Astrocyte of the spinal cord (primary cell): ENCODE results near the gene STK35.

ENCODE experiments used
- DNase-seq: peaks from one replicate; pipeline ENCODE4 v3.0.0; 2011; ENCODE audit warnings: low read depth, low spot score
- H3K4me3 ChIP-seq: 2 replicates; pipeline ENCODE4 v1.5.1; 2011; ENCODE audit warnings: low read depth, mild to moderate bottlenecking, low read length, moderate library complexity
- in situ Hi-C: cut with HindIII; loops from 2 replicates; pipeline ENCODE4 v1.10.0; 2017; ENCODE audit warnings: low sequenced_read_pairs
- TF ChIP-seq, protein P1 (sequence below): IDR thresholded peaks from 2 replicates; pipeline ENCODE4 v1.5.1; 2012; ENCODE audit warnings: low read depth, mild to moderate bottlenecking, low read length, inconsistent platforms

STK35 gene

DNA sequence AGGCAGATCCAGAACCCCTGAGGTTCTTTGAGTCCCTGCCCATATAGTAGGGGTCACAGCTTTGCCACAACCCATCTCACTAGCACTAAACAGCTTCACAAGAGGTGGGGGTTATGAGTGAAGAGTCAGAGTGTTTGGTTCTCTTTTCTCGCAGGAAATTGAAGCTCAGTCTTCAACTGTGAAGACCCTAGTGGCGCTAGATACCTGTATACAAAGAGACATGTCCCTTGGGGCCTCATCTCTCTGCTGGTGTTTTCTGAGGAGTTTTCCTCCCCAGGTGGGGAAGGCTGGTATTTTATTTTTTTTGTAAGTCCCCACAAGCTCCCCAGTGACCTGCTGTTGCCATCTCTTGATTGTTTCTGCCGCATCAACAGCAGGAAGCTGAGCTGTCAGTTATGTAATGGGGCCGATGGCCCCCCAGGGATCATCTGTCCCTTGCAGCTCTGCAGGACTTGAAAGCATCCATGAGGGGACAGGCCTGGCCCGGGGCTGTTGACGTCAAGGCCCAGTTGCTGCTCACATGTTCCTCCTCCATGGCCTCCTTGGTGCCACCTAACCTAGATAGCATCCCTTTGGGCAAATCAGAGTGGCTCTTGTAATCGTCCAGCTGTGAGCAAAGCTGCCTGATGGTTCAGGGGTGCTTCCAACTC, 23.1 kb downstream of the STK35 start:
- TF ChIP-seq, protein P1, sequence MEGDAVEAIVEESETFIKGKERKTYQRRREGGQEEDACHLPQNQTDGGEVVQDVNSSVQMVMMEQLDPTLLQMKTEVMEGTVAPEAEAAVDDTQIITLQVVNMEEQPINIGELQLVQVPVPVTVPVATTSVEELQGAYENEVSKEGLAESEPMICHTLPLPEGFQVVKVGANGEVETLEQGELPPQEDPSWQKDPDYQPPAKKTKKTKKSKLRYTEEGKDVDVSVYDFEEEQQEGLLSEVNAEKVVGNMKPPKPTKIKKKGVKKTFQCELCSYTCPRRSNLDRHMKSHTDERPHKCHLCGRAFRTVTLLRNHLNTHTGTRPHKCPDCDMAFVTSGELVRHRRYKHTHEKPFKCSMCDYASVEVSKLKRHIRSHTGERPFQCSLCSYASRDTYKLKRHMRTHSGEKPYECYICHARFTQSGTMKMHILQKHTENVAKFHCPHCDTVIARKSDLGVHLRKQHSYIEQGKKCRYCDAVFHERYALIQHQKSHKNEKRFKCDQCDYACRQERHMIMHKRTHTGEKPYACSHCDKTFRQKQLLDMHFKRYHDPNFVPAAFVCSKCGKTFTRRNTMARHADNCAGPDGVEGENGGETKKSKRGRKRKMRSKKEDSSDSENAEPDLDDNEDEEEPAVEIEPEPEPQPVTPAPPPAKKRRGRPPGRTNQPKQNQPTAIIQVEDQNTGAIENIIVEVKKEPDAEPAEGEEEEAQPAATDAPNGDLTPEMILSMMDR, result no peak
- no peak overlapping the region for H3K4me3 ChIP-seq
- no peak for DNase-seq
- in situ Hi-C loops, result no loop called here

DNA sequence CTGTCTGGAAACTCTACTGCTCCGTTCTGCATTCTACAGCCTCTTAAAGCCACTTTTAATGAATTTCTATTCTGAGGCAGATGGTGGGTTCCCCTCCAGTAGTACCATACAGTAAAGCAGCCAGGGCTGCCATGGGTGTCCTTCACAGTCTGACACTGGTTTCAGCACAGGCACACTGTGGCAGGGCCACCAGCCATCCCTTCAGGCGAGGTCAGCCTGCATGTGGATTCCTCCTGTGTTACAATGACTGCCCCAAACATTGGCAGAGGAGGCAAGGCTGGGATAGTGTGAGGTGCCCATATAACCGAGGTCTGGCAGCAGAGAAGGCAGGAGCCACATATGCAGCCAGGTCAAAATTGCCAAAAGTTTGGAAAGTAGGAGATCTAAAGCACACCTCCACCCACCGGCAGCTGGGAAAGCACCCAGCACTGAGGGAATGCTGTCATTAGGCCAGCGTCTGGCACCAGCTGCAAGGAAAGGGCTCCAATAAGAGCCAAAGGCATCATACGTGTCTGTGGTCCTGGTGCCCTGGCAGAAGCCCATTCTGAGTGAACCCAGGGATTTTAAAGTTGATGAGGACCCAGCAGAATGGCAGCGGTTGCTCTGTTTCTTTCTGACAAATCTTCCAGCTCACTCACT, 24.0 kb downstream of the STK35 start:
- in situ Hi-C loops, result no loop called here
- H3K4me3 ChIP-seq, result no peak overlapping the region
- TF ChIP-seq, protein P1, result no peak
- DNase-seq, result no peak

DNA sequence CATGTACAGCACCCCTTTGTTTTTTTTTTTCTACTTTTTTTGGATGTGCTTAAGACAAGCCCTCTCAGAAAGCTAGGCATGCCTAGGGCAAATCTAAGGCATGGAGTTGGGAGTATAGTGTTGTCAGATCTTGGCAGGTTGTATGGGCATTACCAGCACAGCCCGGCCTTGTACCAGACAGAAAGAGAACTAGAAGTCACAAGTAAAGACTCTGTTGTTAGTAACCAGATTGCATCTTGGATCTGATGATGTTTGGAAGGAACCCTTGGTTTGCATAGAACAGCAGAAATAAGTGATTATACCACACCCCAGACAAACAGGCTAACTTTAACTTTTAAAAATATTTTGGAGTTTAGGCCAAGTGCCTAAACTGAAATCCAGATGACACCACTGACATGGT, 25.6 kb downstream of the STK35 start:
- in situ Hi-C loops, result no loop called here
- H3K4me3 ChIP-seq, result no peak overlapping the region
- no peak for DNase-seq
- TF ChIP-seq, protein P1, result no peak

DNA sequence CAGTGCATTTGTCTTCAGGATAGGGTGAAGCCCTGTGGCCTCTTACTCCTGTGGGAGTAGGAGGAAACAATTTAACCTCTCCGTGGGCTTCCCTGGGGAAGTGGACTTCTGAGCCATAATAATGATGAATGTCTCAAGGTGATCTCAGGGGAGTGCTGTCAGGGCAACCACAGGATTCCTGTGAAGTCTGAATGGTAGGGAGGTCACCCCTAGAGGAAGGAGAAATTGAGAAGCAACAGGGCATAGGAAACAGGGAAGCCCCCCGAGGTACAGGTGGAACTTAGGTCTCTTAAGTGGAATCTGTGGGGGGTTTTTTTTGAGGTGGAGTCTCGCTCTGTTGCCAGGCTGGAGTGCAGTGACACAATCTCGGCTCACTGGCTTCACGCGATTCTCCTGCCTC, 26.9 kb downstream of the STK35 start:
- no peak for DNase-seq
- TF ChIP-seq, protein P1, result no peak
- H3K4me3 ChIP-seq, result no peak overlapping the region
- in situ Hi-C loops, result no loop called here

DNA sequence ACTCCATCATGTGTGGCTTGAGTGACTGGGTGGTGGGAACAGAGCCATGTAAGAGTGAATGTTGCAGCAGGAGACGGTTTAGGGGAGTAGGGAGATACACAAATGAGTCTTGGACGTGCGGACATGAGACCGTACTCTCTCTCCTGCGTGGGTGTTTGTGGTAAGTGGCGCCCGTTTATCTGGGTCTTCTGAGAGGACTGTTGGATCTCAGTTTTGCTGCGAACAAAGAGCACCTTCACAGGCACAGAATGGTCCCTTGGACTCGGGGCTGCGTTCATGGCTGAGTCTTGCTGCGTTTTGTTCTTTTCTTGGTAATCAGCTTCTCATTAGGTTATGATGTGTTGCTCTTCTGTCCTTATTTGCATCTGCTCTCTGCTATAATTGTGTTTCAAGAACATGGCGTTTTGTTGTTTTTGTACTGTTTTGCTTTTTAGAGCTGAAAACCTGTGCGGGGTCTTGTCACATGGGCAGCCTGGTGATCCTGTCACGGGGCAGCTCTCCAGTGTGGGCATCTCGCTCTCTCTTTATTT, 28.5 kb downstream of the STK35 start:
- DNase-seq, result no peak
- in situ Hi-C loops, result no loop called here
- TF ChIP-seq, protein P1, result no peak
- H3K4me3 ChIP-seq, result no peak overlapping the region

DNA sequence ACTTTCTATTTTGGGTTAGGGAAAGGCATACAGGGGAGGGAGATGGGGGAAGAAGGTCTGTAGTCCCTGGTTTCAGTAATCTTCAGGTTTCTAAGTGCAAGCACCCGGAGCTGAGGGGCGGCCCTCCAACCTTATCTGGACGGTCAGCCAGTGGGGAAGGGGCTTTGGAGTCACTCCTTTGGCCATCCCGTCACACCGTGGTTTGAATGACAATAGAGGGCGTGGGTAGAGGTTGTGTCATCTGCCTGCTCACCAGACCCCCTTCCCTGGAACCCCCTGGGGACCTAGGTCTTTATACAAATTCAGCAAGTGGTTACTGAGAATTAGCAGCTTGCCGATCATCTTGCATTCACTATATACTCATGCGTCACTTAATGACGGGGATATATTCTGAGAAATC, 29.1 kb downstream of the STK35 start:
- DNase-seq, result no peak
- in situ Hi-C loops, result no loop called here
- H3K4me3 ChIP-seq, result no peak overlapping the region
- TF ChIP-seq, protein P1, result no peak
